Keratinocyte (primary cell): Measurements from ENCODE around the gene ADD2. TPM values are rescaled to one million over a fixed set of nuclear protein-coding genes. Genes with fewer than 3 reads are reported as not detected.
A peak's percentile ranks its signal among the peaks of the same experiment; 100 is the strongest.

ENCODE experiments used
- DNase-seq: peaks from one replicate; pipeline ENCODE4 v3.0.0-alpha.2; 2011; ENCODE audit warnings: low read depth, missing footprints, low spot score
- FAIRE-seq: peaks from 2 replicates; lab custom pipeline; 2011; peaks lifted over from hg19 to GRCh38; lab: Jason Lieb, UNC
- H2AFZ ChIP-seq: 2 replicates; pipeline ENCODE4 v1.6.0; 2012; ENCODE audit warnings: low read length, control low read depth, inconsistent platforms; ENCODE audit not compliant: control insufficient read depth
- H3K27ac ChIP-seq: 2 replicates; pipeline ENCODE4 v1.5.1; 2011; ENCODE audit warnings: low read length; ENCODE audit not compliant: control insufficient read depth, insufficient read depth
- H3K27me3 ChIP-seq: 3 replicates; pipeline ENCODE4 v1.6.0; 2011; ENCODE audit warnings: low read length; ENCODE audit not compliant: control insufficient read depth, insufficient read depth; ENCODE audit errors: extremely low read depth
- H3K36me3 ChIP-seq, 2 experiments: 2 replicates in 1 of 2; 3 replicates in 1 of 2; pipeline ENCODE4 v1.5.1; 2011; ENCODE audit warnings: low read length in 2 of 2, mild to moderate bottlenecking in 1 of 2; ENCODE audit not compliant: control insufficient read depth in 2 of 2, insufficient read depth in 2 of 2; ENCODE audit errors: extremely low read depth in 1 of 2
- H3K4me1 ChIP-seq: 3 replicates; pipeline ENCODE4 v1.5.1; 2011; ENCODE audit warnings: low read length; ENCODE audit not compliant: control insufficient read depth, insufficient read depth; ENCODE audit errors: extremely low read depth
- H3K4me2 ChIP-seq: 3 replicates; pipeline ENCODE4 v1.6.0; 2011; ENCODE audit warnings: low read depth, low read length; ENCODE audit not compliant: control insufficient read depth, insufficient read depth; ENCODE audit errors: extremely low read depth
- H3K4me3 ChIP-seq, 3 experiments: fragments of 200-600 bp in 1 of 3; sonication (generic) in 1 of 3; 2 replicates in 2 of 3; 3 replicates in 1 of 3; pipeline ENCODE4 v1.5.1; 2011 to 2016; ENCODE audit warnings: low read length in 3 of 3, mild to moderate bottlenecking in 3 of 3, control low read depth in 2 of 3, inconsistent platforms in 1 of 3, low read depth in 1 of 3, mixed read lengths in 1 of 3, mixed run types in 1 of 3, moderate library complexity in 1 of 3; ENCODE audit not compliant: control insufficient read depth in 2 of 3, insufficient read depth in 2 of 3; ENCODE audit errors: extremely low read depth in 1 of 3
- H3K79me2 ChIP-seq: 2 replicates; pipeline ENCODE4 v1.6.0; 2012; ENCODE audit warnings: low read length; ENCODE audit not compliant: control insufficient read depth, insufficient read depth
- H3K9ac ChIP-seq: 3 replicates; pipeline ENCODE4 v1.6.0; 2011; ENCODE audit warnings: low read length; ENCODE audit not compliant: control insufficient read depth, insufficient read depth; ENCODE audit errors: extremely low read depth
- H3K9me1 ChIP-seq: 3 replicates; pipeline ENCODE4 v1.6.0; 2011; ENCODE audit warnings: low read length; ENCODE audit not compliant: control insufficient read depth, insufficient read depth; ENCODE audit errors: extremely low read depth
- H3K9me3 ChIP-seq: 2 replicates; pipeline ENCODE4 v1.5.1; 2012; ENCODE audit warnings: low read depth, low read length; ENCODE audit not compliant: control insufficient read depth
- H4K20me1 ChIP-seq: 3 replicates; pipeline ENCODE4 v1.6.0; 2011; ENCODE audit warnings: low read length; ENCODE audit not compliant: control insufficient read depth, insufficient read depth; ENCODE audit errors: extremely low read depth
- EZH2 ChIP-seq: IDR thresholded peaks from one replicate; pipeline ENCODE4 v1.6.1; 2012; ENCODE audit warnings: inconsistent platforms, mild to moderate bottlenecking, low read length, moderate library complexity
- dilution Hi-C: fragments of 300-500 bp; cut with MboI; formaldehyde crosslinking; loops from one replicate; pipeline ENCODE4 v1.7.0; 2020; ENCODE audit warnings: low sequenced_read_pairs; ENCODE audit not compliant: extremely low pct_ligation_motif_present
- polyA plus RNA-seq, 5 experiments: library from polyadenylated mRNA; depleted of rRNA in 3 of 5; stranded (reverse) in 3 of 5; stranded (forward) in 1 of 5; unstranded in 1 of 5; fragments of >200 nt; gene quantifications; 1 replicate in 1 of 5; 2 replicates in 3 of 5; 3 replicates in 1 of 5; pipeline versions ENCODE4 v1.2.1 to v1.2.3, GENCODE V29; 2011 to 2012; ENCODE audit warnings: missing spikeins in 2 of 5, low read depth in 1 of 5, low replicate concordance in 1 of 5
- TF ChIP-seq, protein P1 (sequence below), 3 experiments: IDR thresholded peaks in 1 of 3; conservative IDR thresholded peaks in 1 of 3; optimal IDR thresholded peaks in 1 of 3; 2 replicates in 2 of 3; 3 replicates in 1 of 3; pipeline versions ENCODE3 to v1.5.1; 2011; ENCODE audit warnings: low read length in 3 of 3, mild to moderate bottlenecking in 3 of 3, moderate library complexity in 2 of 3, control low read depth in 1 of 3, inconsistent platforms in 1 of 3; ENCODE audit not compliant: insufficient read depth in 2 of 3; ENCODE audit errors: extremely low read depth in 1 of 3

ADD2 gene
- polyA plus RNA-seq, 1 donor (not counting 4 experiments of a cell fraction or from before 2014, with no cell fraction given): 0.05 TPM

DNA sequence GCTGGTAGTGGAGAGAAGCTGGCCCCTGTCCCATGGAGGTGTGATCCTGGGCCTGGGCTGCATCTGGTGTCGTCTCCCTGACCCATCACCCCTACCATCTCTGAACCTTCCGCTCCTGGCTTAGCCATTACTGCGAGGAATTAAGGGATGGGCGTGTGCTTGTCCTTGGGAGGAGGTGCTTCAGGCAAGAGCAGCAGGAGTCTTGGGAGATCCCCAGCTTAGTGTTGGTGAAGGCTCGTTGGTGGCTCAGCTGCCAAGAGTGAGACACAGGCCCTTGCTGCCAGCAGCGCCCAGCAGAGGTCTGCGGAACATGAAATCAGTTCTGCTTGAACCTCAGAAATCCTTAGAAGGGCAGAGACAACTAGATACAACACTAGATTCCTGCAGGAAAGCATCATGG lies 154.5 kb downstream of the ADD2 start:
- peaks cover 31% of the 10 kb centered on the region for H3K4me1 ChIP-seq
- H3K27me3 ChIP-seq: no peaks in the 10 kb centered on the region
- no peak overlapping the region for H3K9ac ChIP-seq
- FAIRE-seq (peak; percentile 46), DNase-seq (no peak)
- H3K9me1 ChIP-seq: no peaks in the 10 kb centered on the region
- H3K9me3 ChIP-seq: no peaks in the 10 kb centered on the region
- no peak overlapping the region for H3K27ac ChIP-seq
- H2AFZ ChIP-seq: peak overlapping the region; percentile 12
- no peak for TF ChIP-seq EZH2
- TF ChIP-seq, protein P1, sequence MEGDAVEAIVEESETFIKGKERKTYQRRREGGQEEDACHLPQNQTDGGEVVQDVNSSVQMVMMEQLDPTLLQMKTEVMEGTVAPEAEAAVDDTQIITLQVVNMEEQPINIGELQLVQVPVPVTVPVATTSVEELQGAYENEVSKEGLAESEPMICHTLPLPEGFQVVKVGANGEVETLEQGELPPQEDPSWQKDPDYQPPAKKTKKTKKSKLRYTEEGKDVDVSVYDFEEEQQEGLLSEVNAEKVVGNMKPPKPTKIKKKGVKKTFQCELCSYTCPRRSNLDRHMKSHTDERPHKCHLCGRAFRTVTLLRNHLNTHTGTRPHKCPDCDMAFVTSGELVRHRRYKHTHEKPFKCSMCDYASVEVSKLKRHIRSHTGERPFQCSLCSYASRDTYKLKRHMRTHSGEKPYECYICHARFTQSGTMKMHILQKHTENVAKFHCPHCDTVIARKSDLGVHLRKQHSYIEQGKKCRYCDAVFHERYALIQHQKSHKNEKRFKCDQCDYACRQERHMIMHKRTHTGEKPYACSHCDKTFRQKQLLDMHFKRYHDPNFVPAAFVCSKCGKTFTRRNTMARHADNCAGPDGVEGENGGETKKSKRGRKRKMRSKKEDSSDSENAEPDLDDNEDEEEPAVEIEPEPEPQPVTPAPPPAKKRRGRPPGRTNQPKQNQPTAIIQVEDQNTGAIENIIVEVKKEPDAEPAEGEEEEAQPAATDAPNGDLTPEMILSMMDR (optimal IDR thresholded peaks at IDR 0.05 in 1 of 3, IDR thresholded peaks at IDR 0.05 in 1 of 3, conservative IDR thresholded peaks at IDR 0.05 in 1 of 3; ENCODE audit: extremely low read depth in 1 of 3, insufficient read depth in 2 of 3, low read length in 3 of 3): peak in 1 of 3 experiments; percentile 15
- H3K79me2 ChIP-seq: no peaks in the 10 kb centered on the region
- no peak overlapping the region for H3K4me3 ChIP-seq
- no peak overlapping the region for H3K4me2 ChIP-seq
- H4K20me1 ChIP-seq: no peaks in the 10 kb centered on the region
- dilution Hi-C loops: no loop called here
- no peaks in the 10 kb centered on the region for H3K36me3 ChIP-seq

DNA sequence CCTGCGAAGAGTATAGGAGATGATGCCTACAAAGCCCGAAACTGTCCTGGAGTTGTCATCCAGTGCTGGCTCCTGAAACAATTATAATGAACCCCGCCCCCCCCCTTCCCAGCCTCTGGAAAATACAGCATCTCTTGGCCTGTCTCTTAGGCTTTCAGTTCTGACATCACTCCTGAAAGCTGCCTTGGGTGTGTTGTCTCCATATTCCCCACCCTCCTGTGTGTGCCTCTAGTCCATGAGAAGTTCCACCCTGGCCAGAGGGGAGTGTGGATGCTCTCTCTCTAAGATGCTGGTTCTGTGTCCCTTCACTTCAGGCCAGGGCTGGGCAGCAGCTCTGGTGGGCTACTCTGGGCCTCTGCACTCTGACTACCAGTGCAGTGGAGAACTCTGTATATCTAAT lies 155.4 kb downstream of the ADD2 start:
- TF ChIP-seq, protein P1 (optimal IDR thresholded peaks at IDR 0.05 in 1 of 3, IDR thresholded peaks at IDR 0.05 in 1 of 3, conservative IDR thresholded peaks at IDR 0.05 in 1 of 3; ENCODE audit: extremely low read depth in 1 of 3, insufficient read depth in 2 of 3, low read length in 3 of 3): no peak
- no peak for TF ChIP-seq EZH2
- Histone ChIP-seq H3K79me2 (no peaks in the 10 kb centered on the region), H3K9me1 (no peaks in the 10 kb centered on the region), H3K27me3 (no peaks in the 10 kb centered on the region), H2AFZ (no peak overlapping the region), H3K9me3 (no peaks in the 10 kb centered on the region), H4K20me1 (no peaks in the 10 kb centered on the region), H3K27ac (no peak overlapping the region), H3K4me3 (no peak overlapping the region), H3K9ac (no peak overlapping the region), H3K36me3 (no peaks in the 10 kb centered on the region), H3K4me2 (no peak overlapping the region), H3K4me1 (peaks cover 41% of the 10 kb centered on the region)
- dilution Hi-C loops: no loop called here
- FAIRE-seq (no peak), DNase-seq (no peak)
